Measurements from ENCODE around the gene CEP128.

Gene CEP128

DNA sequence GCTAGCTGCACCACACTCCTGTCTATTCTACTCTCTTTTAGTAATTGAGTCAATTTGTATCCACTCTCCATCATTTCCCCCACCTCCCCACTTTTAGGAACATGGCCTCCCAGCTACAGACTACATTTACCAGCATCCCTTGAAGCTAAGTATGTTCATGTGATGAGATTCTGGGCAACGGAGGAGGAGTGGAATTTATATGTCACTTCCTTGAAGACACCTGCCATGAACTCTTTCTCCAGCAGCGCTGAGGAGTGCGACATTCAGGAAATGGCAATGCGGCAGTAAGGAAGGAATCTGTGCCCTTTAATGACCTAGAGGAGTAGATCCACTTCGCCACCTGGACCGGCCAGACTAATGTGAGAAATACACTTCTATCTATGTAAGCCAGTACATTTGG, 486.5 kb downstream of the CEP128 start:
- H3K4me3 ChIP-seq (ENCODE audit: low read depth, low read length): no peak overlapping the region
- DNase-seq (ENCODE audit: low read depth): no peak
- in situ Hi-C loops (cut with HindIII; ENCODE audit: low sequenced_read_pairs): no loop called here
- TF ChIP-seq, protein P1, sequence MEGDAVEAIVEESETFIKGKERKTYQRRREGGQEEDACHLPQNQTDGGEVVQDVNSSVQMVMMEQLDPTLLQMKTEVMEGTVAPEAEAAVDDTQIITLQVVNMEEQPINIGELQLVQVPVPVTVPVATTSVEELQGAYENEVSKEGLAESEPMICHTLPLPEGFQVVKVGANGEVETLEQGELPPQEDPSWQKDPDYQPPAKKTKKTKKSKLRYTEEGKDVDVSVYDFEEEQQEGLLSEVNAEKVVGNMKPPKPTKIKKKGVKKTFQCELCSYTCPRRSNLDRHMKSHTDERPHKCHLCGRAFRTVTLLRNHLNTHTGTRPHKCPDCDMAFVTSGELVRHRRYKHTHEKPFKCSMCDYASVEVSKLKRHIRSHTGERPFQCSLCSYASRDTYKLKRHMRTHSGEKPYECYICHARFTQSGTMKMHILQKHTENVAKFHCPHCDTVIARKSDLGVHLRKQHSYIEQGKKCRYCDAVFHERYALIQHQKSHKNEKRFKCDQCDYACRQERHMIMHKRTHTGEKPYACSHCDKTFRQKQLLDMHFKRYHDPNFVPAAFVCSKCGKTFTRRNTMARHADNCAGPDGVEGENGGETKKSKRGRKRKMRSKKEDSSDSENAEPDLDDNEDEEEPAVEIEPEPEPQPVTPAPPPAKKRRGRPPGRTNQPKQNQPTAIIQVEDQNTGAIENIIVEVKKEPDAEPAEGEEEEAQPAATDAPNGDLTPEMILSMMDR (IDR thresholded peaks at IDR 0.05; ENCODE audit: low read depth, low read length, missing control alignments): no peak

DNA sequence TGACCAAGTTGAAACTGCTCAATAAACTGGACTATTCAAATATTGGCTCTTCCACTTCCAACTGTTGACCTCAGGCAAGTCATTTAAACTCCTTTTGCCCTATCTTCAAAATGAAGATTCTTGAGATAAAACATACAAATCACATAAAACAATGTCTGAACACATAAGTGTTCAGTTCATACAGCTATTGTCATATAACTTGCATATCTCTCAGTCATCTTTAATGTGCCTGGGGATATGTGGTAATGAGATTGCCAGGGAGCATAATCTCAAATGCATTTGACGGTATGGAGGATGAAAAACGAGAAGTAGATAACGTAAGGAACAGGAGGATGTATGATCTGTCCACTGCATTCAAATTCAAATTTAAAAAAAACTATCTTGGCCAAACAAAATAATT, 493.3 kb downstream of the CEP128 start:
- TF ChIP-seq, protein P1 (IDR thresholded peaks at IDR 0.05; ENCODE audit: low read depth, low read length, missing control alignments): no peak
- no peak overlapping the region for H3K4me3 ChIP-seq (ENCODE audit: low read depth, low read length)
- no peak for DNase-seq (ENCODE audit: low read depth)
- in situ Hi-C loops (cut with HindIII; ENCODE audit: low sequenced_read_pairs): no loop called here

DNA sequence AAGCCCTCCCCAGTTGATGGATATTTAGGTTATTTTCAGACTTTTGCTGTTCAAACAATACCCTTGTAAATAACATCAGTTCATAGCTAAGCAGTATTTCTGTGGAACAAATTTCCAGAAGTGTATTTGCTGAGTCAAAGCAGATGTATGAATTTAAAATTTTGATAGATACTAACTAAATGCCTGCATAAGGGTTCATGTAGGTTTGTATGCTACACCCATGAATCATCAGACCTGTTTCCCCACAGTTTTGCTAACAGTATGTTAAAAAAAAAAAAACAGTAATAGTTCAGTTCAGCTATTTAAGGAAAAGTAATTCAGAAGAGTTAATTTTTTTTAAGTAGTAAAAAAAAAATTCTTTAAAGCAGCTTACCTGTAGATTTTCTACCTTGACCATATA, 494.1 kb downstream of the CEP128 start:
- TF ChIP-seq, protein P1 (IDR thresholded peaks at IDR 0.05; ENCODE audit: low read depth, low read length, missing control alignments): no peak
- DNase-seq (ENCODE audit: low read depth): no peak
- H3K4me3 ChIP-seq (ENCODE audit: low read depth, low read length): no peak overlapping the region
- in situ Hi-C loops (cut with HindIII; ENCODE audit: low sequenced_read_pairs): no loop called here

Measured in astrocyte of the cerebellum (primary cell).